GM11168 (cell line): ENCODE measurements around the gene PLCB1.
"Not testable (repeated sequence)": the region's sequence is repeated elsewhere in the genome, so short reads cannot be mapped to it uniquely, and the experiment has no call there.

Experiments used
- in situ Hi-C: fragments of 300-500 bp; cut with MboI; formaldehyde crosslinking; loops from one replicate; pipeline ENCODE4 v1.12.0; 2022; ENCODE audit warnings: low sequenced_read_pairs; ENCODE audit not compliant: unreplicated experiment

The PLCB1 gene

GRCh38 chr20:8321001-8321400 lies 188.9 kb downstream of the PLCB1 start:
- in situ Hi-C loops = no loop called here

GRCh38 chr20:8322662-8323217 lies 190.7 kb downstream of the PLCB1 start:
- in situ Hi-C loops = no loop called here

DNA sequence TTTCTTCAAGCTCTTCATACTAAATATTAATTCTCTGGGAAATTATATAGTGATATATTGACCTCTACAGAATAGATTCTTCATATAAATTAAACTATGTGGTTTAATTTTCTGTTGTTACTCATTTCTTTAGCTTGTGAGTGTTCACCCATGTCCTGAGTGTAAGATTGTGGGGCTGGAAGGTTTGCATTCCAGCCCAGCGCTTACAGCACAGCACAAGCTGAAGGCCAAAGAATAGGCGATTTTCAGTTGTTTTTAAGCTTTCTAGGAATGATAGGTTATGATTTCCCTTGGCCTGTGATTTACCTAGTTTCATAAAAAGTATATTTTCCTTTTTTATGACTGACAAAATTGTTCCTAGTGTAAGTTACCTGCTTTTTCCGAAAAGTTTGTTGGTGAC lies 194.1 kb downstream of the PLCB1 start:
- in situ Hi-C loops = no loop called here

DNA sequence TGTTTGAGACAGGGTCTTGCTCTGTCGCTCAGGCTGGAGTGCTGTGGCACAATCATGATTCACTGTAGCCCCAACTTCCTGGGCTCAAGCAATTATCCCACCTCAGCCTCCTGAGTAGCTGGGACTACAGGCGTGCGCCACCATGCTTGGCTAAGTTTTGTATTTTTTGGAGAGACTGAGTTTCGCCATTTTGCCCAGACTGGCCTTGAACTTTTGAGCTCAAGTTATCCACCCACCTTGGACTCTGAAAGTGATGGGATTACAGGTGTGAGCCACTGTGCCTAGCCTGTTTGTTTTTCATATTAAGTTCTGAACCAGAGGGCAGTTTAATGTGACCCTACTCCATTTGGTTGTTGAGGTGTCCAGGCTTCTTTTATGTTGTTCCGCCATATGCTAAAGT lies 194.8 kb downstream of the PLCB1 start:
- in situ Hi-C loops = no loop called here

DNA sequence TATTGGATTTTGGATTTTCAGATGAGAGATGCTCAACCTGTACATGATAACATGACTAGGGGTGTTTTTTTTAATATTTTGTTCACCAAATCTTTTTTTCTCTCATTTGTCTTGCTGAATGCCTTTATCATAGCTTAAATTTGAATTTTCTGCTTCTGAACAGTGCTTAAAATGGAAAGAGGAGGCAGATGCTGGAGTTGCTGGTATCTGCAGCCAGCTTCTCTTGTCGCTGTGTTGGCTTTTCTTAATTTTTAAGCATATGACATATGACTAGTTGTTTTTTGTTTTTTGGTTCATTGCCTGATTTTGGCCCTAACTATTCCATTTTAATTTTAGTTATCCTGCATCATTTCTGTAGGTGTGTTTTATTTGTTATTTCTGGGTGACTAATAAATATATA lies 196.1 kb downstream of the PLCB1 start:
- in situ Hi-C loops = no loop called here

GRCh38 chr20:8330319-8330784 lies 198.3 kb downstream of the PLCB1 start:
- in situ Hi-C loops = no loop called here

GRCh38 chr20:8330785-8331695 lies 199.0 kb downstream of the PLCB1 start:
- in situ Hi-C loops = no loop called here

GRCh38 chr20:8331740-8332412 lies 199.8 kb downstream of the PLCB1 start:
- in situ Hi-C loops = no loop called here

DNA sequence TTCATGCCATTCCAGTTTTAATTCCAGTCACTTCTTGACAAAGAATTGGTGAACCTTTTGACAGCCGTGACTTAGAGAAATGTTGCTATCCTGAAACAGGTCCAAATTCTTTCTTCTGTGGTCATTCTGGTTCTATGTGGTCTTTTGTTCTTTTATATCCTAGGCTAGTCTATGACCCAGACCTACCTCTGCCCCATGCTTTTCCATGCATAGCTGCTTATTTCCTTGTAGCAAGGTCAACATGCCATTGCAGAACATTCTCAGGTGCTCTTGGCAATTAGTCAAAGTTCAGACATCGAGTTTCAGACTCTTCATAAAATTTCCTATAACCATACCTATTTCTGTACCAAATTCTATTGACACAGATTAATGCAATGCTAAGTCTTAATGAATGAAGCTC lies 202.6 kb downstream of the PLCB1 start:
- in situ Hi-C loops = no loop called here

- in situ Hi-C loops = no loop called here
Measured at GRCh38 chr20:8335059-8335458, 203.0 kb downstream of the PLCB1 start.

DNA sequence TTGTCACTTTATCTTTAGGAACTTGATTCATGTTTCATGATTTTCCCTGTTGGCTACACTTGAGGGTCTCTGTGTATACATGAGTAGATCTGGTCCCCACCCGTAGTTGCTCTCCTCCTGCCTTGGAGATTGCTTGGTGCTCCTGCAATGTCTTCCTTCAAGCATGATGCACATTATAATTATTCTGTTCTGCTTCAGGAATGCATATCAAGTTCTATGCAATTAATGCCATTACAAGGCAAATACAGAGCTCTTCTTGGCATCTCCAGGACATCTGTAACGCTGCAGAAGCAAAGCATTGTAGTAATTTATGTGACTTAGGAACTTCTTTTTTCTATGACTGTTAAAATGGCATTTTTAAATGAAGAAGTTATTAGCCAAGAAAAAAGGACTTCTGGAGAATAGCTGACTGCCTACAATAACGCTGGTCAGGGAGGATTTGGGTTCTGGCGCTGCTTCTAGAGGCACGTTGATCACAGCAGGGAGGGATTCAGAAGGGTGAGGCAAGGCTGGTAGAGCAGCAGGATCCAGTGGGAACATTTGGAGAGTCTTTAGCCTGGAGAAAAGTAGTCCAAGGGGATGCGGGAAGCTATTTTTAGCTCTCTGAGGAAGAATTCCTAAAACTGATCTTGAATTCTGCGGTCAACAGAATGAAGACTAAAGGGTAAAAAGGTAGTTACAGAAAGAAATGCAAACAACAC lies 203.6 kb downstream of the PLCB1 start:
- in situ Hi-C loops = no loop called here

- in situ Hi-C loops = no loop called here
Measured at GRCh38 chr20:8339349-8339748, 207.3 kb downstream of the PLCB1 start.

- in situ Hi-C loops = no loop called here
Measured at GRCh38 chr20:8342391-8342790, 210.3 kb downstream of the PLCB1 start.

DNA sequence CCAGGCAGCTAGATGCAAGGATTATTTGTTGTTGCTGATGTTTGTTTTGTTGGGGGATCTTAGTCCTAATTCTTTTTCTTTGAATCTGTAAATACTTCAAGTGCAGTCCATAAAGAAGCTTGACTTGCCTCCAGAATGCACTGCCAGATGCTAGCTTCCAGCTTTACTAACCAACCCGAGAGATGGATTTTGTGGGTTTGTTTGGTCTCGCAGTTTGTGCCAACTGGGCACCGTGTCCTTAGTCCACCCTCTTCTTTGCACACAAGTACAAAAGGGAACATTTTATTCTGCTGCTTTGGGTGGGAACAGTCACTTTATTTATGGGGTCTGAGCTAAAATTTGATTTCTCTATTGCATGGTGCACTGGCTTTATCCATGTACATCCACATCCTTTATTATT lies 212.0 kb downstream of the PLCB1 start:
- in situ Hi-C loops = no loop called here

DNA sequence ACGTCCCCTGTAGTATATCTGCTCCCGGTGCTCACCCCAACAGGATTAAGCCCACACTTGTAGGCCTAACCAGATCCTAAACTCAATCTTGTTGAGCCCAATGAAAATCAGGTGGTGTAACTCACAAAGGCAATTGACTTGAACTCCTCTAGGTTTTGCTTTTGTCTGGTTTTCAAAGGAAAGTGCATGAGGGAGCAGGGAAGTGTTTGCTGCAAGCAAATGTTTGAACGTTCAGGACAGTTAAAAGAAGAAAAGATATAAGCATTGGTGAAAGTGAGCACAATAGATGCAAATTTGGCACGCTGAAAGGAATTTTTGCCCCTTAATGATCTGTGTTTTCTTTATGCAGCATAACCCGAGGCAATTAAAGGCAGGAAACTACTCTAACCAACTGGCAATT lies 212.6 kb downstream of the PLCB1 start:
- in situ Hi-C loops = no loop called here

DNA sequence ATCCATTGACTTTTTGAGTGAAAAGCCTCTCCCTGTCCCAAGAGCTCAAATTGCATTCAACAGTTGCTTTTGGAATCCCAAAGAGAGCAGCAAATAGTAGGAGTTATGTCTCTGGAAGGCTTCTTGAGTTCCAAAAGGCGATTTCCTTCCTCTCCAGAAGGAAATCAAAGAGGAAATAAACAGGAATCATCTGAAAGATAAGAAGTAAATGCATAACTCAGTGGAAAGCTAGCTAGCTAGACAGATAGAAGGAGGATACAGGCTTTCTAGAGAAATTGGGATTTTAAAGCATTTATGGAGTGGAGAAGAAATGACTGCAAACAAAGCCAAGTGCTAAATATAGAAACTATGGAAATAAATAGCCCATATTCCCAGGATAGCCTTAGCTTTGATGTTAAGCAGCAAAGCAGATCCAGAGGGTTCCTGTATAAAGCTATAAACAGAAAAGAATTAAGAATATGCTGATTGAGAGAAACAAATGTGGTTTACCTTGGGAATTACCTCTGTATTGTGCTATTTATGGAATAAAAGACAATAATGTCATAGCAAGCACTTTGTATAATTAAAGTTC lies 214.7 kb downstream of the PLCB1 start:
- in situ Hi-C loops = no loop called here

- in situ Hi-C loops = not testable (repeated sequence)
Measured at GRCh38 chr20:8350225-8350624, 218.2 kb downstream of the PLCB1 start.

GRCh38 chr20:8352486-8352885 lies 220.4 kb downstream of the PLCB1 start:
- in situ Hi-C loops = no loop called here

GRCh38 chr20:8353512-8353911 lies 221.4 kb downstream of the PLCB1 start:
- in situ Hi-C loops = no loop called here

DNA sequence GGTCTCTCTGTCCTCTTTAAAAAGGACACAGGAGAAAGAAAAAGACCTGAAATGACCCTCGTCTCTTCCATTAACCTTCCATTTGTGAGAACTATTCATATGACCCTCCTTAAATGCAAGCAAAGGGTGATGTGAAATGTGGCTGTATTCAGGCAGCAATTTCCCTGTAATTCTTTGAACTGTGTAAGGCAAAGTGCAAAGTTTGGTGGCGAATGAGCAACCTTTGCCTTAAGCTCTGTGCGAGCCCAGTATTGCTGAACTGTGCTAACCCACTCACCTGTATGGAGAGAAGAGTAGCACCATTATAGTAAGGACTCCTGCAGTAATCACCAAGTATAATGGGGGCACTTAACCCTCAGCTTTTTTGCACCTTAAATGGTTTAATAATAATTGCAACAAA lies 223.4 kb downstream of the PLCB1 start:
- in situ Hi-C loops = no loop called here
